Measurements from ENCODE around the gene KLHL29. TPM values are rescaled to one million over a fixed set of nuclear protein-coding genes. Genes with fewer than 3 reads are reported as not detected.

The KLHL29 gene
- total and polyA plus RNA-seq, 2 experiments from 2014 or later, result 1.5 to 6.5 TPM

DNA sequence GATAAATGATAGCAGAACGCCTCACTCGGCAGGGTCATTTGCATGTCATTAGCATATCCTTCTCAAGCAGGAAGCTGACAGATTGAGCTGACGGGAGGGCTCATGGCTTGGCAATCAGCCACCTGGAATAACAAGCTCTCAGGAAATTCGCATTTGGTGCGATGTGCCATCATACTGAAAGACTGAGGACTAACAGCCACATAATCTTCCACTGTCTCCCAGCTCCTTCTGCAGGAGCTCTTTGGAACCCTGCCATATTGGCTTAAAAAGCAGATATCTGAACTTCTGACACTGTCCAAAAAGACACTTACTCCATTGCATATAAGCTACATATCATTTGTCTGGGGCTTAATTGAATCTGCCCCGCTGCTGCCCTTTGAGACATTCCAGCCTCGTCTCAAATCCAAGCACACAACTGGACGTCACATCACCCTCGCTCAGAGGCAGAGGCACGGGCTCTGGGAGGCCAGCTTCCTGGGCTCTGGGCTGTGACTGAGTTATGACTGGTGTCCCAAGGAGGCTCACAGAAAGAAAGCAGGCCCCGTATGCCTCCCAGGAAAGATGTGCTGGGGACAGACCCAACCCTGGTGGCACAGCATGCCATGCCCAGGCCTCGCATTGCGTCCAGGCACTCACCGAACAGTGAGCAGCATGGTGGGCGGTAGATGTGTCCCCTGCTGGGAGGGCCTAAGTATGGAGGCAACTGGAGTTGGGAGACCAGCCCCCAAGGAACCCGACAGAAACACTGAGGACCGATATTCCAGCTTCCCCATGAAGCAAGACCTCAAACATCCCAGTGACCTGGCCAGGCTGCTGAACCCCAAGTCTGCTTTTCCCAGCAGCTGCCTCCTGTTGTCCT is 314.0 kb downstream of the KLHL29 start (continued):
- TF ChIP-seq ZNF462 (CRISPR knock-in tag; IDR thresholded peaks at IDR 0.05) (no peak), CREB1 (CRISPR knock-in tag; IDR thresholded peaks at IDR 0.05; ENCODE audit: low read depth) (no peak)

- Histone ChIP-seq H4K20me1 (replicated peaks; ENCODE audit: insufficient read depth) (no peaks in the 10 kb centered on the region), H3F3A (replicated peaks; ENCODE audit: low read depth) (no peaks in the 10 kb centered on the region), H3K36me3 (ENCODE audit: insufficient read depth) (no peaks in the 10 kb centered on the region), H3K4me3 (no peak overlapping the region), H3K4me2 (no peak overlapping the region), H3K4me1 (ENCODE audit: insufficient read depth) (no peaks in the 10 kb centered on the region), H3K9me2 (ENCODE audit: insufficient read depth) (peaks cover 3% of the 10 kb centered on the region; the same call in 1 of the 2 replicates), H3K79me2 (replicated peaks; ENCODE audit: insufficient read depth) (no peaks in the 10 kb centered on the region), H3K27ac (ENCODE audit: low read depth) (no peak overlapping the region), H2AFZ (no peak overlapping the region), H3K27me3 (ENCODE audit: insufficient read depth) (no peaks in the 10 kb centered on the region)
- Mint-ChIP-seq H3K36me3 (ENCODE audit: low read depth) (peaks cover 18% of the 10 kb centered on the region), H3K4me3 (no peak overlapping the region), H3K9me3 (peaks cover 3% of the 10 kb centered on the region; the same call in 1 of the 3 replicates), H3K4me1 (peaks cover 17% of the 10 kb centered on the region), H3K27me3 (ENCODE audit: insufficient read depth, low read depth, poor library complexity) (peaks cover 11% of the 10 kb centered on the region), H3K27ac (no peak overlapping the region; the same call in 1 of the 2 replicates)
- TF ChIP-seq NANOG (IDR thresholded peaks at IDR 0.05; ENCODE audit: borderline replicate concordance) (no peak), POLR2AphosphoS5 (IDR thresholded peaks at IDR 0.05; ENCODE audit: low read depth) (no peak), EZH2phosphoT487 (IDR thresholded peaks at IDR 0.05; ENCODE audit: unreplicated experiment) (no peak)
- TF ChIP-seq, protein P1, sequence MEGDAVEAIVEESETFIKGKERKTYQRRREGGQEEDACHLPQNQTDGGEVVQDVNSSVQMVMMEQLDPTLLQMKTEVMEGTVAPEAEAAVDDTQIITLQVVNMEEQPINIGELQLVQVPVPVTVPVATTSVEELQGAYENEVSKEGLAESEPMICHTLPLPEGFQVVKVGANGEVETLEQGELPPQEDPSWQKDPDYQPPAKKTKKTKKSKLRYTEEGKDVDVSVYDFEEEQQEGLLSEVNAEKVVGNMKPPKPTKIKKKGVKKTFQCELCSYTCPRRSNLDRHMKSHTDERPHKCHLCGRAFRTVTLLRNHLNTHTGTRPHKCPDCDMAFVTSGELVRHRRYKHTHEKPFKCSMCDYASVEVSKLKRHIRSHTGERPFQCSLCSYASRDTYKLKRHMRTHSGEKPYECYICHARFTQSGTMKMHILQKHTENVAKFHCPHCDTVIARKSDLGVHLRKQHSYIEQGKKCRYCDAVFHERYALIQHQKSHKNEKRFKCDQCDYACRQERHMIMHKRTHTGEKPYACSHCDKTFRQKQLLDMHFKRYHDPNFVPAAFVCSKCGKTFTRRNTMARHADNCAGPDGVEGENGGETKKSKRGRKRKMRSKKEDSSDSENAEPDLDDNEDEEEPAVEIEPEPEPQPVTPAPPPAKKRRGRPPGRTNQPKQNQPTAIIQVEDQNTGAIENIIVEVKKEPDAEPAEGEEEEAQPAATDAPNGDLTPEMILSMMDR (conservative IDR thresholded peaks at IDR 0.05; ENCODE audit: low read depth in 2 of 2), result no peak
- TF ChIP-seq, protein P2, sequence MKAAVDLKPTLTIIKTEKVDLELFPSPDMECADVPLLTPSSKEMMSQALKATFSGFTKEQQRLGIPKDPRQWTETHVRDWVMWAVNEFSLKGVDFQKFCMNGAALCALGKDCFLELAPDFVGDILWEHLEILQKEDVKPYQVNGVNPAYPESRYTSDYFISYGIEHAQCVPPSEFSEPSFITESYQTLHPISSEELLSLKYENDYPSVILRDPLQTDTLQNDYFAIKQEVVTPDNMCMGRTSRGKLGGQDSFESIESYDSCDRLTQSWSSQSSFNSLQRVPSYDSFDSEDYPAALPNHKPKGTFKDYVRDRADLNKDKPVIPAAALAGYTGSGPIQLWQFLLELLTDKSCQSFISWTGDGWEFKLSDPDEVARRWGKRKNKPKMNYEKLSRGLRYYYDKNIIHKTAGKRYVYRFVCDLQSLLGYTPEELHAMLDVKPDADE (IDR thresholded peaks at IDR 0.05), result no peak
- no peak for DNase-seq (ENCODE audit: low spot score)
- no peak for ATAC-seq
Observed at GRCh38 chr2:23699580-23699925, 314.6 kb downstream of the KLHL29 start.
